Stimulated activated CD8-positive, alpha-beta memory T cell treated with anti-CD3 and anti-CD28 coated beads, Interleukin-4, amount 100 ng/mL, for 24 hours (primary cell): Measurements from ENCODE around the gene TRAPPC13.
"Not testable (repeated sequence)": the region's sequence is repeated elsewhere in the genome, so short reads cannot be mapped to it uniquely, and the experiment has no call there.

Source experiments
- DNase-seq: peaks from one replicate; pipeline ENCODE4 v3.0.0-alpha.2; 2020; ENCODE audit warnings: low read depth

The TRAPPC13 gene

GRCh38 chr5:65676056-65676455 is 51.2 kb downstream of the TRAPPC13 start:
- DNase-seq, result not testable (repeated sequence)

GRCh38 chr5:65682148-65682547 is 57.3 kb downstream of the TRAPPC13 start:
- no peak for DNase-seq

GRCh38 chr5:65693121-65693520 is 68.3 kb downstream of the TRAPPC13 start:
- DNase-seq, result no peak

- DNase-seq, result no peak
Measured at GRCh38 chr5:65695162-65695755, 70.4 kb downstream of the TRAPPC13 start.

GRCh38 chr5:65695896-65696295 is 71.1 kb downstream of the TRAPPC13 start:
- no peak for DNase-seq

GRCh38 chr5:65696892-65697291 is 72.1 kb downstream of the TRAPPC13 start:
- DNase-seq, result no peak

- DNase-seq, result no peak
Measured at GRCh38 chr5:65699338-65699737, 74.5 kb downstream of the TRAPPC13 start.

GRCh38 chr5:65702036-65702435 is 77.2 kb downstream of the TRAPPC13 start:
- DNase-seq, result no peak

GRCh38 chr5:65704621-65705239 is 79.9 kb downstream of the TRAPPC13 start:
- no peak for DNase-seq

- DNase-seq, result no peak
Measured at GRCh38 chr5:65707663-65708062, 82.8 kb downstream of the TRAPPC13 start.

- no peak for DNase-seq
Measured at GRCh38 chr5:65708145-65708544, 83.3 kb downstream of the TRAPPC13 start.
